Ammon's horn (tissue), 1 donor: ENCODE results near the gene TXNDC16.

Source experiments
- DNase-seq: peaks from one replicate; pipeline ENCODE4 v3.0.0-alpha.2; 2016; ENCODE audit warnings: low spot score

Gene TXNDC16

DNA sequence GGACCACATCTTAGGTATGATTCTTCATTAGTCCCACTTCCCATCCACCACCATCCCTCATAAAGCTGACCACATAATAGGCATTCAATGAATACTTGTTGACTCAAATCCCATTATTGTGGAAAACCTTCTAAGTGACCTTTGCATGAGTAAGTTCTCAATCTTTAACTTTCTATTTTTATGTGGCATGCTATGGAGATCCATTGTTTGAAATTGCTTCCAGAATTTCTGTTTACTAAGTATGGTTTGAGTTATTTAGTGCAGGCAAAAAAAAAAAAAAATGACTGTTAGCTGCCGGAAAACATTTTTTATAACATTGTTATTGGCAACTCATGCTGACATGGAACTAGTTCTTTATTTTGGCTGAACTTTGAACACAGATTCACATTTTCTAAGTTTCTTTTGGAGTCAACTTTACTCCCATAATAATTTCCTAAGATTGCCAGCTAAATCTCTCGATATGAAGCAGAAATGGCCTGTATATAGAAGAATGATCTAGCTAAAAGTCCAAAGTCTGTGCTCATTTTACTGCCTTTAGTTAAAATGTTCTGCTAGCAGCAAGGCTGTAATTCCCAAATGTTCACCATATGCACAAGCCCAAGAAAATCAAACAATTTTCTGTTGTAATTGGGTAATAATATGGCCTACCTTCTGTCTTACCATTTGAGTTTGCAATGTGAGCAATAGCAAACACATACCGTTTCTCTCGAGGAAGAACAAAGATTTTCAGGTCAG lies 160.3 kb downstream of the TXNDC16 start:
- no peak for DNase-seq
